Measurements from ENCODE around the gene FGF18. TPM values are rescaled to one million over a fixed set of nuclear protein-coding genes. Genes with fewer than 3 reads are reported as not detected.

FGF18 gene
- total RNA-seq, 2 donors from 2014 or later = 0.31 to 0.43 TPM

DNA sequence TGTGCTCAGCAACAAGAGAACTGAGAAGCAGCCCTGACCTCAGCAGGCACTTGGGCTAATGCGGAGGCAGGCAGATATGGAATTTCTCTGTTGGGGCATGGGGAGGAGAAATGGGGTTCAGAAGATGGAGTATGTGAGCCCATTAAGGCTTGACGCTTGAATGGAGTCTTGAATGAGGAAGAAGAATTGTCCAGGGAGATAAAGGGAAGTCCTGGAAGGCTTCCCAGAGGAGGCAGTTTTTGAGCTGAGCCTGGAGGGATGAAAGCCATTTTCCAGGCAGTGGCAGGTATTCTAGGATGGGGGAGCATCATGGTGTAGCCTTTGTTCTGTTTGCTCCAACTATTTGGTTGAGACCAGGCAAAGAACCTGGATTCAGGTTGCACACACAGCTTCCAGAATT is 34.5 kb downstream of the FGF18 start:
- no peak for ATAC-seq
- DNase-seq = no peak
- intact Hi-C loops (cut with DNase I, micrococcal nuclease) = no loop called here

DNA sequence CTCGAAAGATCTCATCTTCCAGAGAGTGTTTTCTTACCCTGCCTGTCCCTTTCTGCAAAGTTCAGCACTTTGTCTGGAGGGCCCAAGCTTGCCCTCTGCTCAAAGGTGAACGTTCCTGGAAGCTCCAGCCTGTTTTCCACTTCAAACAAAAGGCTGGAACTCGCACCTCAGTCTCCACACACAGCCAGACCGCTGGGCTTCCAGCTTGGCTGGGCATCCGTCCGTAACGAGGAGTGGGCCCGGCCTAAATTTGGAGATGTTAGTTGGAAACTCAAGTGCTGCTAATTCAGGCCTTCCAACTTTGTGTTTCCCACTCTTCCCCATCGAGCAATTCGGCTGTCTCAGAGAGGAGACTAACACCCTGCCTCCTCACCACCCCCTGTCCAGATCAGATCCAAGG is 35.1 kb downstream of the FGF18 start:
- ATAC-seq (no peak), DNase-seq (no peak)
- intact Hi-C loops (cut with DNase I, micrococcal nuclease) = no loop called here

- DNase-seq = no peak
- intact Hi-C loops (cut with DNase I, micrococcal nuclease) = no loop called here
- no peak for ATAC-seq
These were observed 36.1 kb downstream of the FGF18 start for GRCh38 chr5:171455522-171455921.

GRCh38 chr5:171457208-171457981 is 37.9 kb downstream of the FGF18 start:
- no peak for DNase-seq
- intact Hi-C loops (cut with DNase I, micrococcal nuclease) = no loop called here
- ATAC-seq = no peak

DNA sequence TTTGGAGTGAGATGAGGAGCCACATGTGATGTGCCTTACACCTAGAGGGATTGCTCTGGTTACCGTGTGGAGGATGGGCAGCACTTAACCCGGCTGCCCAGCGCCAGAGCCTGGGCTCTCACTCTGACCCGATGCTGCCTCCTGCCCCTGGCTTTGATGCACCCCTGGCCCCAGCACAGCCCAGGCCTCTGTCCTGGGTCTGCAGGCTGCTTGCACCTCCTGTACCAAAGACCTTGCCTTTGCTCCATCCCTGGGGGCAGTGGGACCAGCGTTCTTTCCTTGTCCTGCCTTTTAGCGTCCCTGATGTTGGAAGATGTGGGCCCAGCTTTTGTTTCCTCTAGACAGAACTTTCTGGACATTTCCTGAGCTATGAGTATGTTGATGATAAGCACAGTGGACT is 40.4 kb downstream of the FGF18 start:
- DNase-seq (no peak), ATAC-seq (no peak)
- intact Hi-C loops (cut with DNase I, micrococcal nuclease) = no loop called here

- intact Hi-C loops (cut with DNase I, micrococcal nuclease) = no loop called here
- ATAC-seq (no peak), DNase-seq (no peak)
These were observed 42.9 kb downstream of the FGF18 start for GRCh38 chr5:171462136-171462927.

DNA sequence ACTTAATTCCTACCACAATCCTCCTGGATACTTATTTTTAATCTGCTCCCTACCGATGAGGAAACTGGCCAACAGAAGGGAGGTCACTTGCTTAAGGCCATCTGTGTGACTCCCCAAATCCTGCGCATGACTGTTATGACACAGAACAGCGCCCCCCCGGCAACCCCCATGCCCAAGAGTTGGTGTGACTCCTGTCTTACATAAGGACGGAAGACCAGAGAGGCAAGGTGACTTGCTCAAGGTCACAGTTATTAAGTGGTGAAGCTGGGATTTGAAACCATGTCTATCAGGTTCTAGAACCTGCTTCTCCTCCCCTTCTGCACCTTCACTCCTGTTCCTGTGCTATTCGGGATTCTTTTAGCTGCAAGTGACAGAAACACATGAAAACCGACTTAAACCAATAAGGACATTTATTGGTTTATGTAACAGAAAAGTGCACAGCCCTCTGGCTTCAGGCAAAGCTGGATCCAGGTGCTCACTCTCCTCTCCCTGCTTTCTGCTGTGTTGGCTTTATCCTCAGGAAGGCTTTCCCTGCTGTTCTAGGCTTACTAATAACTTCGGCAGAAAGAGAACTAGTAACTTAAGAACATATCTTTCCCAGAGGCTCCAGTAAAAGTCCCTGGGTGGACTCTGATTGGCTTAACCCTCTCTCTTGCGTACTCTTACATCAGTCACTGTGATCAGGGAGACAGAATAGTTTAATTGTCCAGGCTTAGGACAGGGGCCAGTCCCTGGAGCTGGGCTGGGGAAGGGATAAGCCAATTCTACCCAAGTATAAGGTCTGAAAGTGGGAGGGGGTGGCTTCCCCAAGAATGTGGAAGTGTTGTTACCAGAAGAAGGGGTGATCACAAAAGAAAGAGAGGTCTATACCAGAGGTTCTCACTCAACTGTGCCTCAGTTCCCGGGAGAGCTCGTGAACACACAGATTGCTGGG is 43.7 kb downstream of the FGF18 start:
- intact Hi-C loops (cut with DNase I, micrococcal nuclease) = no loop called here
- DNase-seq = no peak
- ATAC-seq = no peak

GRCh38 chr5:171463862-171464229 is 44.4 kb downstream of the FGF18 start:
- intact Hi-C loops (cut with DNase I, micrococcal nuclease) = no loop called here
- DNase-seq (no peak), ATAC-seq (no peak)

DNA sequence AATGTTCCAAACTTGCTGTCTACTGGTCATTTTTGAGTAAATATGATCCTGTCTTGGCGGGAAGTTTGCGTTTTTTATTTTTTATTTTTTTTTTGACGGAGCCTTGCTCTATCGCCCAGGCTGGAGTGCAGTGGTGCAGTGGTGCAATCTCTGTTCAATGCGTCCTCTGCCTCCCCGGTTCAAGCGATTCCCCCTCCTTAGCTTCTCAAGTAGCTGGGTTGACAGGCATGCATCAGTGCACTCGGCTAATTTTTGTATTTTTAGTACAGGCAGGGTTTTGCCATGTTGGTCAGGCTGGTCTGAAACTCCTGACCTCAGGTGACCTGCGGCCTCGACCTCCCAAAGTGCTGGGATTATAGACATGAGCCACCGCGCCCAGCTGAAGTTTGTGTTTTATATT is 45.4 kb downstream of the FGF18 start:
- ATAC-seq (no peak), DNase-seq (no peak)
- intact Hi-C loops (cut with DNase I, micrococcal nuclease) = no loop called here

DNA sequence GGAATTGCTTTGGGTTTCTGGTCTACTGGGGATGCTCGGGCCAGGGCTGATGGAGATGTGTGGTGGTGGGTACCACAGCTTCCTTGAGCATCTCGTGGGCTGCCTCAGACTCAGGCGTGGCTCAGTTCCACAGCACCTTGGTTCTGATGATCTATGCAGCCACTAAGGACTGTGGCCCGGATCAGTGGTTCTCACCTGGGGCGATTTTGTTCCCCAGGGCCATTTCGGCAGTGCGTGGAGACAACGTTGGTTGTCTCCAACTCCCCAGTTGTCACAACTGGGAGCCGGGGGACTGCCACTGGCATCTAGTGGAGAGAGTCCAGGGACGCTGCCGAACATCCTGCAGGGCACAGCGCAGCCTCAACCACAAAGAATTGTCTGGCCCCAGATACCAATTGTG is 47.7 kb downstream of the FGF18 start:
- intact Hi-C loops (cut with DNase I, micrococcal nuclease) = no loop called here
- DNase-seq (no peak), ATAC-seq (no peak)

DNA sequence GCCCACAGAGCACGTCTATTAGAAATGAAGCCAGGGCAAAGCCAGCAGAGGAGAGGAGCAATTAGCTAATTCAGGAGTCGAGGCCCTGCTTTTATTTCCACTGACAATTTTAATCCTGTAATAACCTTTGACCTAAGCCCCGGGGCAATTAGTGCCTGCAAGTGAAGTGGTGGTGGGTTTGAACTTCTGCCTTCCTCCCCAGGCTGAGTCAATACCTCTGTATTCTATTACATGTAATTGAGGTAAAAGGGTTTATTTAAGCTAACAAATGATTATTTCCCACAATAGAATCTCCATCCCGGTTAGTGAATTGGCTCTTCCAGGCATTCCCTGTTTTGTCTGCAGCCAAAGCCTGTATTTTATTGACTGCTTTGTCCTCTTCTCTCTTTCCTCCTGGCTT is 49.9 kb downstream of the FGF18 start:
- DNase-seq (no peak), ATAC-seq (no peak)
- intact Hi-C loops (cut with DNase I, micrococcal nuclease) = no loop called here

DNA sequence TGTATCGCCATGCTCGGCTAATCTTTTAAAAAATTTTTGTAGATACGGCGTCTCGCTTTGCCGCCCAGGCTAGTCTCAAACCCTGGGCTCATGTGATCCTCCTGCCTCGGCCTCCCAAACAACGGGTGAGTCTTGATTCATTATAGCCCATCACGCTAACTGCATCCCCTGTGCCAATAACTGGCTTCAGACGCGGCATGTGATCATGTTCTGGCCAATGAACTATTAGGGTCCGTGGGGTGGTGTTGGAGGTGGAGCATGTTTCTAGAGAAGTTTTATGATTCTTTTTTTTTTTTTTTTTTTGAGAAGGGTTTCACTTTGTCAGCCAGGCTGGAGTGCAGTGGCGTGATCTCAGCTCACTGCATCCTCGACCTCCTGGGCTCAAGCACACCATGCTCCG is 51.0 kb downstream of the FGF18 start:
- ATAC-seq = no peak
- no peak for DNase-seq
- intact Hi-C loops (cut with DNase I, micrococcal nuclease) = no loop called here

DNA sequence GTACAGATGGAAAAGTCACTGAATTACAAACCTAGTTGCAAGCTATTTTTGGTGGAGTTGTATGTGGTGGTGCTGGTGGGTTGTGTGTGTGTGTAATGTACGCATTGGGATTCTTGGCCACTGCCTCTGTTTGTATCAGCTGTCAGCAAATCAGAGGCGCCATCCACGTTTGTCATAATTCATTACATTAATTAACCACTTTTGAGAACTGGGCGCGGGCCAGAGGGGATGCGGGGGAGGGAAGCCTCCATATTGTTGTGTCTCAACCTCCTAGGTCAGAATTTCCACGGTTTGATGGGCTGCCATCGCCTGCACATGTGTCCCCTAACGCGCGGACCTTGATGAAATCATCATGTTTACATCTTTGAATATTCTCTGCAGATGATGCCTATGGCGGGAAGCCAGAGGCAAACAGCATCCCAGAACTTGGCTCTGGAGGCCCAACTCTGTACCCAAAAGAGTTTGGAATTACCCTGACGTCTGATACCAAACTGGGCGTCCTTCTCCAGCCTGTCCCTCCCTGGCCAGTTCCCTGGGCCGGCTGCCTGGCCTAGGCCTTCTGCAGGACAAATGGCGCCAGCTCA is 54.9 kb downstream of the FGF18 start:
- DNase-seq (no peak), ATAC-seq (no peak)
- intact Hi-C loops (cut with DNase I, micrococcal nuclease) = no loop called here

DNA sequence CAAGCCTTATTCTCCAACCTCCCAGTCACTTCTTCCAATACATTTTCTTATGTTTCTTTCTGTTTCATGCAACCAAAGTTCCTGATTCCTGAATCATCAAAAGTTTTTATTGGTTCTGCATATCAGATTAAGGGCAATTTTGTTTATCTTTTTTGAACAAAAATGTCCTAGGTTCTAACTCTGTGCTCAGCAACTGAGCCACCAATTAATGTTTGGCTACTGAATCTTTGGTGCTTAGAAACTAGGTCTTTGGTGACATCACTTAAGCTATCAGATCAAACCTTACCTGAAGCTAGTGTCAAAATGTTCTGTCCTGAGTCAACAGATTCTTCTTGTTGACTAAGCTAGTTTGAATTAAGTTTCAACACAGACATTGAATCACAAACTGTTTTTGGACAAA is 56.1 kb downstream of the FGF18 start:
- no peak for DNase-seq
- intact Hi-C loops (cut with DNase I, micrococcal nuclease) = no loop called here
- no peak for ATAC-seq

DNA sequence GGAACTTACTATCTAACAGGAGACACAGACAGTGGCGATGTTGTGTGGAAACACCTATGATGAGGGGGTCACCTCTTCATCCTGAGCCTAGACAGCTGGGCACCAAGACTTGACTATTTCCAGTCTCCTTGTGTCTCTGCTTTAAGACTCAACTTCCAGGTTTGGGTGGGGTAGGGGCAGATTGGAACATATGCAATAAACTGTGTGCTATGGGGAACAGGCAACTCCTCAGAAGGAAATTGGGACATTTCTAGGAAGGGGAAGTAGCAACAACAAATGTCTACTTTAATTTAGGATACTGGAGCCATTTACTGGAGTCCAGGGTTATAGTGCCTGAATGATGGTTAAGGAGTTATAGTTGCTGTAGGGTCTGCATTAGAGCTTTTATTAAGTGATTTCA is 57.3 kb downstream of the FGF18 start:
- ATAC-seq (no peak), DNase-seq (no peak)
- intact Hi-C loops (cut with DNase I, micrococcal nuclease) = no loop called here

DNA sequence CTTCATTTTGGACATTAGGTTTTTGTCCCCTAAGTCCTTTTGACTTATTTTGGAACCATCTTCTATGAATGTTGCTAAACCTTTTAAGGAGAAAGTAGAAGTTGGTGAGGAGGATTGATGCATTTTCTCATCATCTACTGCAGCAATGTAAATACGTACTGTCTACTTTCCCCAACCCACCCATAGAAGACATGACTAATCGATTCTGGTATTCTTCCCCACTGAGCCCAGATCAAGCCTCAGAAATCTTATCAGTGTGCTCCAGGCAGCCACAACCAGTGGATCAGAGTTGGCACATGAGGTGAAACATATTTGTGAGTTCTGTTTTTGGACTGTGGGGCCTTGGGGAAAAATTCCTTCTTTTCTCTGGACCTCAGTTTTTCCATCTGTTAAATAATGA is 57.7 kb downstream of the FGF18 start:
- DNase-seq = no peak
- no peak for ATAC-seq
- intact Hi-C loops (cut with DNase I, micrococcal nuclease) = no loop called here

DNA sequence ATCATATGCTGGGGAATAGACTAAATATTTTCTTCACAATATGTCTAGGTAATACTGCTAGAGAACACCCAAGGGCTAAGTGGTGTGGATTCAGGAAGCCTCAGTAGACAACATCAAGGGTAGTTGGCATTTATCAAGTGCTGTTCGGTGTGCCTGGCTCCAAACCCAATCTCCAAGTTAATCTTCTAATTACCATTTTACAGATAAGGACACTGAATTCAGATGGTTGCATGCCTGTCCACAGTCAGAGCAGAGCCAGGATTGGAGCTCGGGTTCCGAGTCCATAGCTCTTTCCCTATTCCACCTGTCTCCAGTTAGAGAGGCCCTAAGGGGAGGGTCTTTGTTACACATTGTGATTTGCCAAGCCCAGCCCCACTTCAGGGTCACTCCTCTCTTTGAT is 58.2 kb downstream of the FGF18 start:
- DNase-seq (no peak), ATAC-seq (no peak)
- intact Hi-C loops (cut with DNase I, micrococcal nuclease) = no loop called here

DNA sequence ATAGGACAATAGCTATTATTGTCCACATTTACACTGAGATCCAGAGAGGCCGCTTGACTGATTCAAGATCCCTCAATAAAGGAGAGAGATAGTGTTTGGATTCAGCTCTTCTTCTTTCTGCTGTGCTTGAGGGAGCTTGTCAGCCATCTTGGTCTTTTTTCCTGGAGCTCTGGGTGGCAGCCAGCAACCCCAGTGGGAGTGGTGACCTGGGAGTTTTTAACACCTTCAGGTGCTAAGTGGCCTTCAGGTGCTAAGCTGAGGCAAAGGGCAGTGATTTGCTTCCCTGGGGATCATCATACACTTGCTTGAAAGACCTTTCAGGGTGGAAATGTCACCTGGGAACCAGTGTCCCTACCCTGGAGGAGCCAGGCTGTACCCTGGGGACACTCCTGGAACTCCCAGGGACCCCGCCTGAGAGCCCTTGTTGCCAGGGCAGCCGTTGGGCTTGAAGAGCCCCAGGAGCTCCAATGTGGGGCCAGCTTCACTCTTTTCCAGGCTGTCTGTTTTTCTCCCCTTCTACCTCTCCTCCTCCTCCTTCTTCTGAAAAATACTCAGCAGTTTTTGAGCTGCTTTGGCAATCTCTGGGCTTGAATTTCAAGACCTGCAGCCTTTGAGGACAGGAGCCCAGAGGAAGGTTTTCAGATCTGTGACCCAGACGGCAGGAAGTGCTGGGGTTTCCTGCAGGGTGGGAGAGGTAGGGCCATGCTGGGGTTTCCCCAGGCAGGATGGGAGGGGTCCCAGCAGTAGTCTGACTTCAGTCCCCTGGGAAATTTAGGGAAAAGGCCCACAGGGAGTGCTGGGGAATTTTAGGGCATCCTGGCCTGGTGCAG is 59.7 kb downstream of the FGF18 start:
- DNase-seq (no peak), ATAC-seq (no peak)
- intact Hi-C loops (cut with DNase I, micrococcal nuclease) = no loop called here

- intact Hi-C loops (cut with DNase I, micrococcal nuclease) = no loop called here
- DNase-seq (no peak), ATAC-seq (no peak)
These were observed 60.3 kb downstream of the FGF18 start for GRCh38 chr5:171479776-171480125.

All from left colon (tissue), 2 donors.